GM12878 (cell line): ENCODE measurements around the gene GMCL1. TPM values are rescaled to one million over a fixed set of nuclear protein-coding genes. Genes with fewer than 3 reads are reported as not detected.

Experiments
- ATAC-seq: fragments of 200-7000 bp; cut with Tn5 transposase; 3 replicates; pipeline ENCODE4 v1.9.1; 2020; ENCODE audit warnings: mild to moderate bottlenecking, moderate library complexity
- BruUV-seq: library from RNA; stranded (reverse); fragments of 400-500 nt; replicated peaks from 2 replicates; lab custom pipeline; 2021; lab: Mats Ljungman, UMichigan
- CTCF ChIA-PET: fragments of 300-600 bp; sonication (Branson Sonifier 250); formaldehyde crosslinking; extraction: SDS; loops from one replicate; lab custom pipeline; 2021; ENCODE audit warnings: inconsistent platforms; lab: Yijun Ruan, JAX
- POLR2A ChIA-PET: fragments of 350-600 bp; formaldehyde crosslinking; extraction: SDS; loops from one replicate; lab custom pipeline; 2021; ENCODE audit warnings: inconsistent platforms; lab: Charles Lee
- RAD21 ChIA-PET: fragments of 300-600 bp; sonication (Branson Sonifier 250); formaldehyde crosslinking; loops from one replicate; lab custom pipeline; 2023; ENCODE audit warnings: antibody characterized with exemption; ENCODE audit not compliant: unreplicated experiment; lab: Charles Lee
- SMC1A ChIA-PET: fragments of 300-600 bp; sonication (Branson Sonifier 250); formaldehyde crosslinking; loops from one replicate; lab custom pipeline; 2023; ENCODE audit not compliant: unreplicated experiment, uncharacterized antibody; lab: Charles Lee
- DNase-seq: peaks from one replicate; pipeline ENCODE4 v3.0.0-alpha.2; 2011; ENCODE audit warnings: low read depth, low spot score
- FAIRE-seq: peaks from 3 replicates; lab custom pipeline; 2011; peaks lifted over from hg19 to GRCh38; lab: Jason Lieb, UNC
- H2AFZ ChIP-seq: 2 replicates; pipeline ENCODE4 v1.6.0; 2011; ENCODE audit warnings: low read depth, low read length, control low read depth; ENCODE audit not compliant: control insufficient read depth
- H3K27ac ChIP-seq: 2 replicates; pipeline ENCODE4 v1.5.1; 2011; ENCODE audit warnings: control low read depth; ENCODE audit not compliant: control insufficient read depth, insufficient read depth
- H3K27me3 ChIP-seq, 2 experiments: replicated peaks in 1 of 2; 2 replicates each; pipeline versions ENCODE4 v1.6.0 to v1.6.1; 2011; ENCODE audit warnings: low read length in 1 of 2; ENCODE audit not compliant: control insufficient read depth in 2 of 2, insufficient read depth in 2 of 2
- H3K36me3 ChIP-seq, 2 experiments: 2 replicates each; pipeline ENCODE4 v1.5.1; 2011; ENCODE audit warnings: low read length in 1 of 2; ENCODE audit not compliant: control insufficient read depth in 2 of 2, insufficient read depth in 2 of 2
- H3K4me1 ChIP-seq: 2 replicates; pipeline ENCODE4 v1.6.1; 2011; ENCODE audit warnings: mild to moderate bottlenecking, low read length, moderate library complexity, mixed read lengths; ENCODE audit not compliant: control insufficient read depth, insufficient read depth
- H3K4me2 ChIP-seq: 2 replicates; pipeline ENCODE4 v1.6.0; 2011; ENCODE audit warnings: control low read depth; ENCODE audit not compliant: control insufficient read depth, insufficient read depth
- H3K4me3 ChIP-seq: fragments of 200-600 bp; sonication (generic); 2 replicates; pipeline ENCODE4 v1.5.1; 2016
- H3K79me2 ChIP-seq: 2 replicates; pipeline ENCODE4 v1.6.0; 2011; ENCODE audit warnings: low read length; ENCODE audit not compliant: control insufficient read depth, insufficient read depth
- H3K9ac ChIP-seq: 2 replicates; pipeline ENCODE4 v1.8.0; 2011; ENCODE audit warnings: low read length, control low read depth, mixed read lengths; ENCODE audit not compliant: control insufficient read depth, insufficient read depth
- H3K9me3 ChIP-seq: replicated peaks from 3 replicates; pipeline ENCODE4 v1.5.1; 2011; ENCODE audit warnings: mild to moderate bottlenecking, low read length; ENCODE audit not compliant: control insufficient read depth, insufficient read depth
- H4K20me1 ChIP-seq: 2 replicates; pipeline ENCODE4 v1.6.0; 2011; ENCODE audit not compliant: control insufficient read depth, insufficient read depth
- ASH2L ChIP-seq: fragments of 300-600, 200-600 bp; sonication (generic); IDR thresholded peaks from 2 replicates; pipeline ENCODE4 v1.6.1; 2017; ENCODE audit warnings: low read depth, mild to moderate bottlenecking, borderline replicate concordance
- CBX5 ChIP-seq: sonication (generic); IDR thresholded peaks from 2 replicates; pipeline ENCODE4 v1.6.1; 2016; ENCODE audit warnings: low read depth, moderate library complexity, mild to moderate bottlenecking, inconsistent platforms
- CREM ChIP-seq: IDR thresholded peaks from 2 replicates; pipeline ENCODE4 v1.6.1; 2014; ENCODE audit warnings: antibody characterized with exemption, low read depth
- E2F4 ChIP-seq: IDR thresholded peaks from 2 replicates; pipeline ENCODE4 v1.6.1; 2012; ENCODE audit warnings: low read depth, low read length, improper control_type of control experiment
- E4F1 ChIP-seq: fragments of 450-650 bp; IDR thresholded peaks from 2 replicates; pipeline ENCODE4 v1.6.1; 2018; ENCODE audit warnings: borderline replicate concordance, mild to moderate bottlenecking; ENCODE audit not compliant: partially characterized antibody
- ESRRA ChIP-seq: IDR thresholded peaks from 2 replicates; pipeline ENCODE4 v1.6.1; 2012; ENCODE audit warnings: mild to moderate bottlenecking, low read length, improper control_type of control experiment
- HDAC2 ChIP-seq: fragments of 200-600 bp; sonication (generic); IDR thresholded peaks from 2 replicates; pipeline ENCODE4 v1.6.1; 2017
- HDGF ChIP-seq: fragments of 450-650 bp; IDR thresholded peaks from 2 replicates; pipeline ENCODE4 v1.6.1; 2016; ENCODE audit warnings: antibody characterized with exemption
- IRF4 ChIP-seq: IDR thresholded peaks from 2 replicates; pipeline ENCODE4 v1.6.1; 2011; ENCODE audit warnings: low read depth, low read length
- KAT2A ChIP-seq: conservative IDR thresholded peaks from 2 replicates; pipeline ENCODE4 v1.6.1; 2011; ENCODE audit warnings: low read depth, low read length; ENCODE audit not compliant: control insufficient read depth
- MYB ChIP-seq: fragments of 150-350 bp; IDR thresholded peaks from 2 replicates; pipeline ENCODE4 v1.6.1; 2014; ENCODE audit warnings: mild to moderate bottlenecking, low read depth, low read length, borderline replicate concordance
- RAD51 ChIP-seq: fragments of 450-650 bp; IDR thresholded peaks from 2 replicates; pipeline ENCODE4 v1.6.1; 2016; ENCODE audit warnings: moderate library complexity, mild to moderate bottlenecking, inconsistent platforms
- SMAD1 ChIP-seq: fragments of 450-650 bp; IDR thresholded peaks from 2 replicates; pipeline ENCODE4 v1.6.1; 2018; ENCODE audit warnings: mild to moderate bottlenecking, low read depth; ENCODE audit not compliant: partially characterized antibody
- SREBF2 ChIP-seq: IDR thresholded peaks from 2 replicates; pipeline ENCODE4 v1.6.1; 2012; ENCODE audit warnings: mild to moderate bottlenecking, low read length
- ZBED1 ChIP-seq: IDR thresholded peaks from 2 replicates; pipeline ENCODE4 v1.6.1; 2016; ENCODE audit warnings: borderline replicate concordance
- ZNF207 ChIP-seq: fragments of 450-650 bp; IDR thresholded peaks from 2 replicates; pipeline ENCODE4 v1.6.1; 2014; ENCODE audit warnings: antibody characterized with exemption, mild to moderate bottlenecking, borderline replicate concordance
- in situ Hi-C: fragments of 300-500 bp; cut with MboI; formaldehyde crosslinking; loops from 9 replicates; pipeline ENCODE4 v1.14.3; 2018; ENCODE audit warnings: mixed read lengths
- intact Hi-C: fragments of 100-400 bp; cut with micrococcal nuclease; formaldehyde crosslinking; loops from one replicate; pipeline ENCODE4 v1.14.2; 2022; ENCODE audit not compliant: unreplicated experiment
- polyA plus RNA-seq, 11 experiments: library from polyadenylated mRNA; depleted of rRNA in 4 of 11; unstranded in 6 of 11; stranded (reverse) in 5 of 11; fragments of >200 nt; fragmentation: Nextera tagmentation in 4 of 11; fragmentation: Illumina TruSeq in 1 of 11; extraction: Ambion mirVana in 4 of 11; extraction: Trizol in 1 of 11; gene quantifications; 1 replicate in 1 of 11; 2 replicates in 10 of 11; pipeline versions ENCODE4 v1.2.1 to v1.2.3, GENCODE V29; 2011 to 2016; ENCODE audit warnings: inconsistent platforms in 2 of 11, missing spikeins in 2 of 11, low read depth in 1 of 11
- total RNA-seq, 4 experiments: library from RNA; depleted of rRNA in 3 of 4; stranded (reverse); fragments of >200 nt in 3 of 4; fragmentation: Illumina TruSeq in 1 of 4; extraction: Trizol in 1 of 4; gene quantifications; 2 replicates each; pipeline versions ENCODE4 v1.2.1 to v1.2.3, GENCODE V29; 2013 to 2021
- TF ChIP-seq, protein P1 (sequence below): fragments of 450-650 bp; IDR thresholded peaks from 2 replicates; pipeline ENCODE4 v1.6.1; 2017; ENCODE audit warnings: mild to moderate bottlenecking, low read depth, inconsistent platforms; ENCODE audit not compliant: poor library complexity, severe bottlenecking
- TF ChIP-seq, protein P2 (sequence below): IDR thresholded peaks from 2 replicates; pipeline ENCODE4 v1.6.1; 2012; ENCODE audit warnings: low read depth, low read length, improper control_type of control experiment

GMCL1 gene
- total and polyA plus RNA-seq, 10 of the 15 experiments (the other 5 are each of a cell fraction or from before 2014, with no cell fraction given) = 3.7 to 21.4 (median 12.3) TPM

- TF ChIP-seq E4F1 = peak; percentile 8
- TF ChIP-seq SREBF2 = no peak
- TF ChIP-seq RAD51 = no peak
- no peak for TF ChIP-seq CBX5
- TF ChIP-seq HDGF = 0 out of 2 replicates have a peak, but pooled peaks have one; percentile 85
These were observed 72.9 kb downstream of the GMCL1 start (continued) for GRCh38 chr2:69902213-69902922.

- CTCF ChIA-PET = interaction anchor here (0.6 to 2.8 kb wide), 2 partner anchors 19 to 182 kb away, joined by 3 to 11 read pairs; no protein-coding TSS in a partner anchor
- TF ChIP-seq ASH2L (no peak), HDAC2 (no peak), SMAD1 (no peak), ZNF207 (no peak), ZBED1 (no peak), MYB (no peak), KAT2A (no peak), ESRRA (no peak), IRF4 (no peak), CREM (no peak), E2F4 (no peak)
- TF ChIP-seq, protein P1, sequence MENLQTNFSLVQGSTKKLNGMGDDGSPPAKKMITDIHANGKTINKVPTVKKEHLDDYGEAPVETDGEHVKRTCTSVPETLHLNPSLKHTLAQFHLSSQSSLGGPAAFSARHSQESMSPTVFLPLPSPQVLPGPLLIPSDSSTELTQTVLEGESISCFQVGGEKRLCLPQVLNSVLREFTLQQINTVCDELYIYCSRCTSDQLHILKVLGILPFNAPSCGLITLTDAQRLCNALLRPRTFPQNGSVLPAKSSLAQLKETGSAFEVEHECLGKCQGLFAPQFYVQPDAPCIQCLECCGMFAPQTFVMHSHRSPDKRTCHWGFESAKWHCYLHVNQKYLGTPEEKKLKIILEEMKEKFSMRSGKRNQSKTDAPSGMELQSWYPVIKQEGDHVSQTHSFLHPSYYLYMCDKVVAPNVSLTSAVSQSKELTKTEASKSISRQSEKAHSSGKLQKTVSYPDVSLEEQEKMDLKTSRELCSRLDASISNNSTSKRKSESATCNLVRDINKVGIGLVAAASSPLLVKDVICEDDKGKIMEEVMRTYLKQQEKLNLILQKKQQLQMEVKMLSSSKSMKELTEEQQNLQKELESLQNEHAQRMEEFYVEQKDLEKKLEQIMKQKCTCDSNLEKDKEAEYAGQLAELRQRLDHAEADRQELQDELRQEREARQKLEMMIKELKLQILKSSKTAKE = no peak
- TF ChIP-seq, protein P2, sequence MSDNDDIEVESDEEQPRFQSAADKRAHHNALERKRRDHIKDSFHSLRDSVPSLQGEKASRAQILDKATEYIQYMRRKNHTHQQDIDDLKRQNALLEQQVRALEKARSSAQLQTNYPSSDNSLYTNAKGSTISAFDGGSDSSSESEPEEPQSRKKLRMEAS = no peak
These were observed 77.8 kb downstream of the GMCL1 start for GRCh38 chr2:69907216-69907615.

More at GRCh38 chr2:69907216-69907615, 77.8 kb downstream of the GMCL1 start:
- Histone ChIP-seq H3K4me2 (no peak overlapping the region), H3K27ac (no peak overlapping the region), H3K27me3 (no peaks in the 10 kb centered on the region), H3K9me3 (no peaks in the 10 kb centered on the region), H3K79me2 (no peaks in the 10 kb centered on the region; the same call in 1 of the 2 replicates), H2AFZ (no peak overlapping the region), H3K9ac (no peak overlapping the region), H4K20me1 (no peaks in the 10 kb centered on the region), H3K4me3 (no peak overlapping the region), H3K36me3 (peaks cover 0 to 12% of the 10 kb centered on the region in 2 experiments; a peak in 2 of 4 replicates), H3K4me1 (peaks cover 1% of the 10 kb centered on the region; the same call in 1 of the 2 replicates)
- no peak for ATAC-seq
- POLR2A ChIA-PET = interaction anchor here (0.5 to 0.7 kb wide), 2 partner anchors 217 to 570 kb away, joined by 5 to 6 read pairs; no protein-coding TSS in a partner anchor
- intact Hi-C loops (no loop called here), in situ Hi-C loops (loop anchor here (5.0 kb wide), 2 partner anchors 240 to 385 kb away; partner anchors contain the start of gene SNRPG)
- FAIRE-seq = no peak
- SMC1A ChIA-PET = no interaction called here
- DNase-seq = no peak
- RAD21 ChIA-PET = interaction anchor here (0.8 kb wide), 1 partner anchor 182 kb away, joined by 3 read pairs; no protein-coding TSS in a partner anchor
- no TSS peak for BruUV-seq
